Stimulated activated CD4-positive, alpha-beta T cell treated with anti-CD3 and anti-CD28 coated beads, Interleukin-2, amount 100 ng/mL, for 24 hours (primary cell): ENCODE data around the gene THOC1.
A peak's percentile ranks its signal among the peaks of the same experiment; 100 is the strongest.
"Not testable (repeated sequence)": the region's sequence is repeated elsewhere in the genome, so short reads cannot be mapped to it uniquely, and the experiment has no call there.

Source experiments
- DNase-seq, 2 donors: peaks; one replicate each; pipeline ENCODE4 v3.0.0-alpha.2; 2020

Gene THOC1, protein sequence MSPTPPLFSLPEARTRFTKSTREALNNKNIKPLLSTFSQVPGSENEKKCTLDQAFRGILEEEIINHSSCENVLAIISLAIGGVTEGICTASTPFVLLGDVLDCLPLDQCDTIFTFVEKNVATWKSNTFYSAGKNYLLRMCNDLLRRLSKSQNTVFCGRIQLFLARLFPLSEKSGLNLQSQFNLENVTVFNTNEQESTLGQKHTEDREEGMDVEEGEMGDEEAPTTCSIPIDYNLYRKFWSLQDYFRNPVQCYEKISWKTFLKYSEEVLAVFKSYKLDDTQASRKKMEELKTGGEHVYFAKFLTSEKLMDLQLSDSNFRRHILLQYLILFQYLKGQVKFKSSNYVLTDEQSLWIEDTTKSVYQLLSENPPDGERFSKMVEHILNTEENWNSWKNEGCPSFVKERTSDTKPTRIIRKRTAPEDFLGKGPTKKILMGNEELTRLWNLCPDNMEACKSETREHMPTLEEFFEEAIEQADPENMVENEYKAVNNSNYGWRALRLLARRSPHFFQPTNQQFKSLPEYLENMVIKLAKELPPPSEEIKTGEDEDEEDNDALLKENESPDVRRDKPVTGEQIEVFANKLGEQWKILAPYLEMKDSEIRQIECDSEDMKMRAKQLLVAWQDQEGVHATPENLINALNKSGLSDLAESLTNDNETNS

DNA sequence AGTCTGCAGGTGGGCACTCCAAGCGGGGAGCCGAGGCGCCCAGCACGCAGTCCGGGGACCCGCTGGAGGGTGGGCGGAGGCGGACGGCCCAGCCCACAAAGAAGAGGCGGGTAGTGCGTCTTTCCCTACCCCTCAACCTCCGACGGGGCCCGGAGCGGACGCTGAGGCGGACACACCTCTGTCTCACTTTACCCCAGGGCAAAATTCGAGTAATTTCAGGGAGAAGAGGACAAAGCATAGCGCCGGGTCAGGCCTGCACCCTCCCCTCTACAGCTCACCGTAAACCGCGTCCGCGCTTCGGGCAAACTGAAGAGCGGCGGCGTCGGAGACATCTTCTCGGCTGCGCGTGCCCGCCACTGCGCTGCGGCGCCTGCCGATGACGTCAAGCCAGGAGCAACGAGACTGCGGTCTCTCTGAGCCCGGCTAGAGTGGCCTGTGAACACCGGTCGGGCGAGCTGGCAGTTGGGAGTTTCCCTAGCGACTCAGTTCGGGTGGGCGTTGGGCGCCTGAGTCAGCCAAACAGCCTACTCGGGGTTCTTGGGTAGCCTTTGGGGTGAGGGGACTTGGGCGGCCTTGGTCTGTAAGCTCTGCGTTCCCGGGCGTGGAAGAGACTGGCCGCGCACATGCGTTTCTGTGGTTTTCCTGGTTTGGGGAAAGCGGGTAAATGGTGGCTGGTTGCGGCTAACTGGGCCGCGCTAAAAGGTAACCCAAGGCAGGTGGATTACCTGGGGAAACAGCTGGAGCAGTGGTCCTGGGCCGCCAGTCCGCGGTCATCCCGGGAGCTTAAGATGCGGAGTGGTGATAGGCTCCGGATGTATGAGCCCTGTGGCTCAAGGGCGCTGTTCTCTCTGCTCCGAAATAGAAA lies at the start of gene THOC1:
Gene THOC1, minus strand, starts transcription at position 360 of the 865 bp plus-strand sequence. Its CDS starts 28 bp downstream, at position 332.
- peak; percentile 96 for DNase-seq

DNA sequence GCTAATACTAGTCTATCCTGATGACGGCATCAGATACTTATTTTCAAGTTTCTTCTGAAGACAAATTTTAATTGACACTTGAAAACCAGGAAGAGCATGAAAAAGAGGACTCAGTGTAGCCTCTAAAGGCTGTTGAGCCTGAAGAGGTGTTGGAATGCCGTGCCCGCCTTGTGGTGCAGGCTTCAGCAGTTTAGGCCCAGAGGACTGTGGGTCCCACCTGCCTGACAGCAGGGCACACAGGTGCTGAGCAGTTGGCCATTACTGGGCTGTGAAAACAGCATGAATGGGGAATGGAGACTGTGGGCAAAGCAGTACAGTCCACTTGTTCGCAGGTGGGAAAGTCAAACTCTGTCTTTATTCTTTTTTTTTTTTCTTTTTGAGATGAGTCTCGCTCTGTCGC lies 49.8 kb upstream of the THOC1 start:
- no peak for DNase-seq

DNA sequence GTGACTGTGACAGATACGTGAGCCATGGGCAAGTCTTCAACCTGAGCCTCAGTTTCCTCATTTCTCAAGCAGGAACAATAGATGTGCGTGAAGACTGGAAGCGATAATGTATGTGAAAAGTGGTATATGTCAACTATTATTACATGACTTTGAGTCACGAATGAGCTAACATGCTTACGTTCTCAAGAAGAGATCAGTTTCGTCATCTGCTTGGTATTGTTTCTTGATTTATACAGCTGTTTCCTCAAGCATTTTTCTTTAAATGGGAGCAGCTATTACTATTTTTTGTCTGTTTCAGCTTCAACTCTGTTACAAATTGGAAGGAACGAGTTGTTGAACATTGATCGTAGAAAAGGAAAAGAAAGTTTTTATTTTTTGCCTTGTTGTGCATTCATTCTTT lies 48.5 kb upstream of the THOC1 start:
- no peak for DNase-seq

DNA sequence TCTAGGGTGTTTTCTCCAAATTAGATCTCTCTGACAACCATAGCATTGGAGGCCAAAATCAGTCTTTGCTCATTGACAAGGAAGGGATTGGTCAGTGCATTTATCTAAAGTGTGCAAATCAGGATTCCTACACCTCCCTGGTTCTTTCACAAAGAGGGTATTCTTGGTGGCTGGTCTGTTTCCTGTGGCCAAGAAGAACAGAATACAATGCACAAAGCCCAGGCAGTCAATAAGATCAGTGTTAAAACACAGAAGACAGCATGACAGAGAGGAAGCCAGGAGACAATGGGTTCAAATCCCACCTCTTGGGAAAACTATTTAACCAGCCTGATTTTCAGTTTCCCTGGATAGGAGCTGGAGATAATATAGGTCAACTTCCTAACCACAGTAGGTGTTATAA lies 46.1 kb upstream of the THOC1 start:
- DNase-seq: no peak

DNA sequence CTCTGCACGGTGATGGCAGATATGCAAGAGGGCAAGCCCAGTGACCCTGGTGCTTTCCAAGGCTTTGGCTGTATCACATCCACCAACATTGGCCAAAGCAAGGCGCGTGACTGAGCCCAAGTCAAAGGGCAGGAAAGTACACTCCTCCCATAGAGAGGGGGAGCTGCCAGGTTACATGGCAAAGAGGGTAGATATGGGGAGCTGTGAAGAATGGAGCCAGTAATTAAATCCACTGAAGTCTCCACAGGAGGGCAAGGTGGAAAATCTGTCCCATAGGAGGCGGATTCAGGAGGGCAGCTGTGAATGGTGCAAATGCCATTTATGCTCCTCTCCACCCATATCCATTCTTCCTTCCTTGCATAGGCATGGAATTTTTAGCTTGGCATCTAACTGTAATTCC lies 44.6 kb upstream of the THOC1 start:
- DNase-seq: no peak

DNA sequence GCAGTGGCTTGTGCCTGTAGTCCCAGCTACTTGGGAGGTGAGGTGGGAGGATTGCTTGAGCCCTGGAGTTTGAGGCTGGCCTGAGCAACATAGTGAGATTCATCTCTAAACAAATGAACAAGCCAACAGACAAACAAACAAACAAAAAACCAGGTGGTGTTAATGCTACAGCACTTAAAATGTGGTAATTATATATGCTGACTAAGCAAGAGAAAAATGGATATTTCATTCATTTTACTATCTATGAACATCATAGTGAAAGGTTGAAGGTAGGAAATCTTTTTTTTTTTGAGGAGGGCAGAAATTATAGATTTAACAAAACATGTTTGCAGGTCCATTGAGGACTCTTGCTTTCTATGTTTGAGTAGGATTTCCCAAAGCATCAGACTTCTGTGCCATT lies 42.2 kb upstream of the THOC1 start:
- no peak for DNase-seq

DNA sequence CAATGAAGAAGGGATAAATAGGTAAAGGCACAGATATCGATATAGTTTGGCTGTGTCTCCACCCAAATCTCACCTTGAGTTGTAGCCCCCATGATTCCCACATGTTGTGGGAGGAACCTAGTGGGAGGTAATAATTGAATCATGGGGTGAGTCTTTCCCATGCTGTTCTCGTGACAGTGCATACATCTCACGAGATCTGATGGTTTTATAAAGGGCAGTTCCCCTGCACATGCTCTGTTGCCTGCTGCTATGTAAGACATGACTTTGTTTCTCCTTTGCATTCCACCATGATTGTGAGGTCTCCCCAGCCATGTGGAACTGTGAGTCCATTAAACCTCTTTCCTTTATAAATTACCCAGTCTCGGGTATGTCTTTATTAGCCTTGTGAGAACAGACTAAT lies 40.2 kb upstream of the THOC1 start:
- DNase-seq: not testable (repeated sequence)

DNA sequence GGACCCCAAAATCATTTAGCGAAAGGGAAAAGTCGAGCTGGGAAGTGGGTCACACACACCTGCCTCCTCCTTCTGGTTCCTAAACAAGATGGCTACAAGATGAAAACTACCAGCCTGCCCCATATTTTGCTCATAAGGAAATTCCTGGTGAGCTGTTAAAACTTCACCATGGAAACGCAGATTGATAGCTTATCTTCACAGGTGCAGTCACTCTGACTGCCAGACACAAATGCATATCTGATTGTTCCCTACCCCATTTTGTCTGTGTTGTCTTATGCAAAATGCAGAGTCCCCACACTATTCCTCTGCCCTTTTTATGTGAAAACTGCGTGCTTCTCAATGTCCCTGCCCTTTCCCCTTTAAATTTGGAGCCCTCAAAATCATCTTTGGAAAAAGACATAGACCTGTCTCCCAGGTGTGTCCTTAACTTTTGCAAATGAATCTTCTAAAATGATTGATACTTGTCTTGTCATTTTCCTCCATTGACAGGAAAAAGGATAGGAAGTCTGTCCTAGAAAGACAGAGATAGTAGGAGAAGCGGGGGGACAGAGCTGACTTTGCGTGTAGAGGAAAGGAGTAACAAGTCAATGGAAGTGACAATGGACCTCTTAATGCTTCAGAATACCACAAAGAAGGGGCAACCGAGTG lies 38.9 kb upstream of the THOC1 start:
- DNase-seq: no peak

DNA sequence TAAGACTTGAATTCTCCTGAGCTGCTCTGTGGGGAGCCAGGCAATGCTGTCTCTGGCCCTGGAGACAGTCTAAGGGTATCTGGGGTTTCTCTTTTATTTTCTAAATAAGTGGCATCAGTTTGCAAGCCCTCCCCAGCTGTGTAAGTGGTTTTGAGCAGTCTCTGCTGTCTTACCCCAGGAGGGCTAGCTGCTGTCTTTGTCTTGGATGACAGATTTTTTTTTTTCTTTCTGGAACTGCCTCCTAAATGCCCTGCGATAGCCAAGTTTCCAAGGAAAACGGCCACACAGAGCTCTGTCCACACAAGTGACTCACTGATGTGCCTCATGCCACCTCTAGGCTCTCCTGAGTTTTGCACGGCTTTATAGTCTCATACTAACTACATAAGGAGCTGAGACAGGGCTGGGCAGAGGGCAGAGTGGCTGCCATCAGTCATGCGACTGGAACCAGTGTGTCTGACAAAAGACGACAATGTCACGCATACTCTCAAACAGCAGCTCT lies 37.2 kb upstream of the THOC1 start:
- no peak for DNase-seq

DNA sequence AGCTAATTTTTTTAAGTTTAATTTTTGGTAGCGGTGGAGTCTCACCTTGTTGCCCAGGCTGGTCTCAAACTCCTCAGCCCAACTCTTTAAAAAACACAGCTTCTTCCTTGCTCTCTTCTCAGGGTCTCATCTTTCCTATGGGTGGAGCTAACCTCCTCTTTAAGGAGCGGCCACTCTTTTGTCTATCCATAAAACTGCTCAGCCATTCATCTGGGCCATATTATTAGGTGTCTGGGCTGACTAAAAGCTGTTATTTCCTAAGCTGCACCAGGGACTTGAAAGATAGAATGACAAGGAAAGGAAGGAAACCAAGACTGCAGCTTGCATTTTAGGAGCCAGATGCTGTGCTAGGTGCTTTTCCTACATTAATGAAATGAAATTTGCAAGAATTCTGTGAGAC lies 35.8 kb upstream of the THOC1 start:
- DNase-seq: no peak

DNA sequence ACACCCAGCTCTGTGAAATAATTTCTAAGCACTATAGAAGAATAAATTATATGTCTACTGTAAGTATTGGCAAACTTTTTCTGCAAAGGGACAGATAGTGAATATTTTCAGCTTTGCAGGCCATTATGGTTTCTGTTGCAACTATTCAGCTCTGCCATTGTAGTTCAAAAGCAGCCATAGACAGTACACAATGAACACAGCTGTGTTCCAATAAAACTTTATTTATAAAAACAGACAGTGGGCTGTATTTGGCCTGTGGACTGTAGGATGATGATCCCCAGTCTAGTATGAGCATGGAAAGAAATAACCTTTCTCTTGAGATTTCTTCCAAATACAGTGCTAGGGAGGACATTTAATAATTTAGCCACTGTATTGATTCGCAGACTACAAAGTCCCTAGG lies 35.2 kb upstream of the THOC1 start:
- DNase-seq: no peak

DNA sequence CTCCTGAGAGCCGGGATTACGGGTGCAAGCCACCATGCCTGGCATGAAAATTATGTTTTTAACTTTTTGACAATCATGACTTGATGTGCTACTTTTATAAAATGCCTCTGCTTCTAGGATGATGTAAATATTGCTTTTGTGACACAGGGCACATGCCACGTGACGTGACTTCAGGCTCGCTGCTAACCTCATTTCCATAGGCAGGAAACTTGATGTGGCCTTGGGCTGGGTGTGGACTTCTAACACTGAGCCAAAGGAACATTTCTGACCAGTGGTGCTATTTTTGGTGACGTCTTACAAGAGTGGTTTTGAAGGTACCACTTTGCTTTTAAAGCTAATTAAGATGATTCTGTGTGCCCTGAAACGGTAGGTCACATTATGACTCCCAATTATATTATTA lies 34.2 kb upstream of the THOC1 start:
- DNase-seq: no peak

DNA sequence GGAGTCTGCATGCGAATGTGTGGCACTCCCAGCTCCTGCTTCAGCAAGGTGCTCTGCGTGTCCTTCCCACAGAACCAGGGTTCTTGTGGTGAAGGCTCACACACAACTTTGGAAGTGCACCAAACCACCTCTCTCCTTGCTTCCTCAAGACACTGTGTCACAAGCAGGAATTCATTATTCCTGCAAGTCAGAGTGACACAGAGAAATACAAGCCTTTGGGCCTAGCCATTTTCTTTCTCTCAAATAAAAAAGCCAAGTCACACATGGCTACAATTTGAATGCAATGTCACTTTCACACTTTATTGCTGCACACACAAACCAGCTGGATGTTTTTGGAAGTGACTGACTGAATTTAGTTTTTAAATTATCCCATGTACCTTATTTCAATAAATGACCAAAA lies 30.1 kb upstream of the THOC1 start:
- DNase-seq: no peak

DNA sequence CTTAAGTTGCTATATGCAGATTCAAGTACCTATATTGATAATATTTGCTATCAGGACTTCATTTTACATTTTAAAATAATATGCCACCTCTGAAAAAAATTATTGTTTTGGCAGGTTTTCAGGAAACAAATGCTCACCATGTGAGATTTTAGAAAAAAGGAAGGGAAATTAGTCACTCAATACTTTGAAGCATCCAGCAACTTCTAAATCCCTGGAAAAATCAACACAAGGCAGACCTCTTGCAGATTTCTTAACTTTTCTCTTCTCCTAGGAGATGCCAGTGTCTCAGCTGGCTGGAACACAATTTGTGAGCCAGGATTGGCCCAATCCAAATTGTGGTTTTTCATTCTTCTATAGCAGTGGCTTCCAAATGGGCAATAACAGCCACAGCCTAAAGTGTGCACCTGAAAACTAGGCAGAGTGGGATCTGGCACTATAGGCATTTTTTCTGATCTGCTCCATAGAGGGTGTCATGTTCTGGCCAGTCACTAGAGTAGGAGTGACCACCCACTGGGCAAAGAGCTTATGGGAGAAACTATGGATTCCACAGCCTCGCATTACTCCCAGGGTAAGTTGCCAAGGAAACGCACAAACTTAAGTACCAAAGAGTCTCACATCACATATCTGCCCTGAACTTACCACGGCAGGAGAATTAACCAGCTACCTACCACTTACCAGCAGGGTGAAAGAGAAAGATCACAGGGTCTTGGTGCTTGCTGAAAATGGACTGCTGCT lies 28.1 kb upstream of the THOC1 start:
- no peak for DNase-seq

DNA sequence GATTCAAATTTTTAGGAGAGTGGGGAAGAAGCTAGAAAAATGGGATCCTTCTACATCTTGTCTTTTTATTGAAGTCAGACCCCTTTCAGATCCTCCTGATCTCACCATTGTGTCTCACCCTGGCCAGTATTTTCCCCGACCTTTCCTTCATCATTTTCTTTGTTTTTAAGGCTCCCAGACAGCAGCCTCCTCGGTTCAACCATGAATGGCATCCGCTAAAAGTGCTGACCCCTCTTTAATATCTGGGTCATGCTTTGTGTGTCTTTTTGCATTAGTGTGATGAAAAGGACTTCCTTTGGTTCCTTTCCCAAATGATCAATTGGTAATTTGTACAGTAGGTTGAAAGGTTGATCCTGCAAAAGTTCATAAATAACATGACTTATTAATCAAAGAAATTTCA lies 26.7 kb upstream of the THOC1 start:
- DNase-seq: no peak

DNA sequence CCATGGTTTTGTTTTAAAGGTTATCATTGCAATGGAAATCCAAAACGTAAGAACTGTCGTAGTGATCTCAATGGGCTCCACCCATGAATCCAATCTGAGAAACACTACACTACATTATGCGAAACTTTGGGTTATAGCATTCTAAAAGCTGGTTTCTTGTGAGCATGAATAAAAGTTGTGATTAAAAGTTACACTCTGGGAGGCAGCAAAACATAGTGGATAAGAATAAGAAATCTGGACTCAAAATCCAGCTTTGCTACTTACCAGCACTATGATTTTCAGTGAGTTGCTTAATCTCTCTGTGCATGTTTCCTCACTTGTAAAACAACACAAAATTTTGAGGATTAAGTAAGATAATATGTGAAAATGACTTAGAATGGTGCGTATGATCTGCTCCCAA lies 25.7 kb upstream of the THOC1 start:
- no peak for DNase-seq

DNA sequence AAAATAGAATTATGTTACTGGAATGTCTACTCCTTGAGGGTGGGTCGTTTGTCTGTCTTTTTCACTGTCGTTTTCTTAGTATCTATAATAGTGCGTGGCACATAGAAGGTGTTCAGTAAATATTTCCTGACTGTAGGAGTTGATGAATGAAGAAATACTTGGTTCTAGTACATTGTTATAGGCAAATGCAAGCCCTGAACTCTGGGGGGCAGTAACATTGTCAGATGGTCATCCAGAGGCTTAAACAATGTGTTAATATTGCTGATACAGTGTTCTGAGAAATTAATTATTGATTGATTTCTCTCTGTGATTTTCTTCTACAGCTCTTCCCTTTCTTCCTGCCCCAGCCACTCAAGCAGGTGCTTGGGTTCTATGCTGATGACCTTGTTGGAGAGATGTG lies 24.4 kb upstream of the THOC1 start:
- DNase-seq: no peak

DNA sequence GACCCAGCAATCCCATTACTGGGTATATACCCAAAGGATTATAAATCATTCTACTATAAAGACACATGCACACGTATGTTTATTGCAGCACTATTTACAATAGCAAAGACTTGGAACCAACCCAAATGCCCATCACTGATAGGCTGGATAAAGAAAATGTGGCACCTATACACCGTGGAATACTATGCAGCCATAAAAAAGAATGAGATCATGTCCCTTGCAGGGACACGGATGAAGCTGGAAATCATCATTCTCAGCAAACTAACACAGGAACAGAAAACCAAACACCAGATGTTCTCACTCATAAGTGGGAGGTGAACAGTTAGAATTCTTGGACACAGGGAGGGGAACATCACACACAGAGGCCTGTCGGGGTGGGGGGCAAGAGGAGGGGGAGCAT lies 22.1 kb upstream of the THOC1 start:
- not testable (repeated sequence) for DNase-seq

DNA sequence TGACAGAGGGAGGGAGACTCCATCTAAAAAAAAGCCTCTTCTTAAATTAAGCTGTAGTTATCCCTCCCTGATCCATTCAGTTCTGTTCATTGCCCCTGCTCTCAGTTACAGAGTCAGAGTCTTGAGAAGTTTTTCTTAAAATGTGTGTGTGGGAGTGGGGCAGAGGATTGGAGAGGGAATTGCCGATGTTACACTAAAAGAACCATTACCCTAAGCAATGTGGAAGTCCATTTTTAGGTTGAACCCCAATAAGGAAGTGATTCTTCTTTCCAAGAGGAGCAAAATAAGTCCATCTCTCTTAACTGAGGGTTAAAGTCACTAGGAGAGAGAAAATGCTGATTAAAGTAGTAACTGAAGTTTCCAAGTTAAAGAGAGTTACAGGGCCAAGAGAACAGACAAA lies 21.2 kb upstream of the THOC1 start:
- no peak for DNase-seq

DNA sequence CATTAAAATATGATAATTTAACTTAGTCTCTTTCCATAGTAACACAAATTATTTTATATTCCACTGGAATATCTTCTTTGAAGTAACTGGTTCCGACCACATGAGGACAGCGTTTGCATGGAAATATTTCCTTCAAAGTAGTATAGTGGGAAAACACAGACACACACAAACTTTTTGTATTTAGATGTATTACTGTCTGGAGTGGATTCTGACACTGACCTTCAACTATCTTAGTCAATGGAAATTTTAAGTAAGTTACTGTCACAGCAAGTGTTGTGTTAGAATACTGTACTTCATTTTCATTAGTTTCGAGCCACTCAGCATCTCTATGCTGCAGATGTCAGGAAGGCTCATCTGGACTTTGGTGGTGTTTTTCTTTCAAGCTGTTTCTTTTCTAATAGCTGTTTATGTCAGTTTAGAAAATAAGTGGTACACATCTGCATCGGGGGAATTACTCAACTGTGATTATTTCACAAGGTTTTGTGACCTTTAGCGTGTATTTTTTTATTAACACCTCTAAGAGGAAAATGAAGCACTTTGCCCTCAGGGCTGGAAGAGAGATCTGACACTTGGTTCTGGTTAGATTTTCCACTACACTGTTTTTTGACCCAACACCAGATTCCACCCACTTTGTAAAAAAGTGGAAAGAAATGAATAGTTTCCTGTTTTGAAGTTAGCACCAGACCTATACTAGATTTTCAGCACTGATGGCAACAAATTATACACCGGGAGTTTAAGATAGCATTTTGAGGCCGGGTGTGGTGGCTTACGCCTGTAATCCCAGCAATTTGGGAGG lies 18.9 kb upstream of the THOC1 start:
- DNase-seq: no peak

DNA sequence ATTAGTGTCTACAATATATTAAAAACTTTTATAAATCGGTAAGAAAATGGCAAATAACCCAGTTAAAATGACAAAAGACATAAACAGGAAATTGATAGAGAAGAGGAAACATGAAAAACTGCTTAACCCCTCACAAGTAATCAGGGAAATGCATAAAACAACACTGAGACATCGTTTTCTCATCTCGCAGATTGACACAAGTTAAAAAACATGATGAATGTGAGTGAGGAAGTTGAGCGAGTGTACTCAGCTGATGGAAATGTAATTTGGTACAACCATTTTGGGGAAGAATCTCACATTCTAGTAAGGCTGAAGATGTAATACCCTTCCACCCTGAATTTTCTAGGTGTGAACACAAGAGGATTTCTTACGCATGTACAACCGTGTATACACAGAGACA lies 18.0 kb upstream of the THOC1 start:
- DNase-seq: no peak
